Measurements from ENCODE around the gene C20orf204.

DNA sequence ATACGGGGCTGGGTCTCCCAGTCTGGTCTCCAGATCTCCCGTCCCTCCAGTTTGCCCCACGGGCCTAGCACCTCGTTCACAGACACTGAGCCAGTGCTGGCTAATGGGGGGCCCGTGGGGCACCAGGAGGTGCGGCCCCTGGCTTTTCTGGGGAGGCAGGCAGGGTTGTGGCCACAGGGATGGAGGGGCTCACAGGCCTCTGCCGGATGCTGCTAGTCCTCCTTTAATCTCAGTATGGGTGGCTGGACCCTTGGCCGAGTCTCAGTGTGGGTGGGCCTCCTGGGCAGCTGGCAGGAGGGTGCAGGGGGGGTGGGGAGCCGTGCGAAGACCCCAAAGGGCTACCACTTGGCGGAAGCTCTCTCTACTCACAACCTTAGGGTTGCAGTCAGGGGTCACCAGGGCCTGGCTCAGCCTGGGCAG, 15.1 kb downstream of the C20orf204 start:
- no peak for TF ChIP-seq POLR2A (IDR thresholded peaks at IDR 0.05)
- TF ChIP-seq, protein P1, sequence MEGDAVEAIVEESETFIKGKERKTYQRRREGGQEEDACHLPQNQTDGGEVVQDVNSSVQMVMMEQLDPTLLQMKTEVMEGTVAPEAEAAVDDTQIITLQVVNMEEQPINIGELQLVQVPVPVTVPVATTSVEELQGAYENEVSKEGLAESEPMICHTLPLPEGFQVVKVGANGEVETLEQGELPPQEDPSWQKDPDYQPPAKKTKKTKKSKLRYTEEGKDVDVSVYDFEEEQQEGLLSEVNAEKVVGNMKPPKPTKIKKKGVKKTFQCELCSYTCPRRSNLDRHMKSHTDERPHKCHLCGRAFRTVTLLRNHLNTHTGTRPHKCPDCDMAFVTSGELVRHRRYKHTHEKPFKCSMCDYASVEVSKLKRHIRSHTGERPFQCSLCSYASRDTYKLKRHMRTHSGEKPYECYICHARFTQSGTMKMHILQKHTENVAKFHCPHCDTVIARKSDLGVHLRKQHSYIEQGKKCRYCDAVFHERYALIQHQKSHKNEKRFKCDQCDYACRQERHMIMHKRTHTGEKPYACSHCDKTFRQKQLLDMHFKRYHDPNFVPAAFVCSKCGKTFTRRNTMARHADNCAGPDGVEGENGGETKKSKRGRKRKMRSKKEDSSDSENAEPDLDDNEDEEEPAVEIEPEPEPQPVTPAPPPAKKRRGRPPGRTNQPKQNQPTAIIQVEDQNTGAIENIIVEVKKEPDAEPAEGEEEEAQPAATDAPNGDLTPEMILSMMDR (IDR thresholded peaks at IDR 0.05): no peak
